ENCODE results near the gene ST6GALNAC5. TPM values are rescaled to one million over a fixed set of nuclear protein-coding genes. Genes with fewer than 3 reads are reported as not detected.

Gene ST6GALNAC5
- total and polyA plus RNA-seq, 10 of the 15 experiments (the other 5 are each of a cell fraction or from before 2014, with no cell fraction given) = under 0.01 to 1.8 (median 0.07) TPM; not detected in 6

DNA sequence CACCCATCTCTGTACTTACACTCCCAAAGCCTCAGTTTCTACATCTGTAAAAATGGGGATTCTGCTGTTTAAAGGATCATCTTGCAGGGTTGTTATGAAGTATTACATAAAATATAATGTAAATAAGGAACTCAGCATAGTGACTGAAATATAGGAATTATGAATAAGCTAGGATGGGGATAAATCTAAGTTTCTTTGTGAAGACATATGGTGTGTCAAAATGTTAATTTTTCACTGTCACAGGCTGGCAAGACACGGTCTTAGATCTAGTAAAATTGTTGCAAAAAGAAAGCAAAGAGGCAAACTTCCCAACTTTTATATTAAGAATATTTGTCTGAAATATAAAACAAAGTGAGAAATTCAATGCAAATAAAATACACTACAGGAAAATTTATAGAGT lies 42.0 kb downstream of the ST6GALNAC5 start:
- intact Hi-C loops (cut with micrococcal nuclease; ENCODE audit: unreplicated experiment) = no loop called here
- WGBS (ENCODE audit: insufficient coverage, insufficient replicate concordance, low lambda C conversion rate, missing lambda C conversion rate) = 3% methylated on average over 1 of the region's 1 CpG
- H3K4me2 ChIP-seq (ENCODE audit: control insufficient read depth, insufficient read depth) = no peak overlapping the region

DNA sequence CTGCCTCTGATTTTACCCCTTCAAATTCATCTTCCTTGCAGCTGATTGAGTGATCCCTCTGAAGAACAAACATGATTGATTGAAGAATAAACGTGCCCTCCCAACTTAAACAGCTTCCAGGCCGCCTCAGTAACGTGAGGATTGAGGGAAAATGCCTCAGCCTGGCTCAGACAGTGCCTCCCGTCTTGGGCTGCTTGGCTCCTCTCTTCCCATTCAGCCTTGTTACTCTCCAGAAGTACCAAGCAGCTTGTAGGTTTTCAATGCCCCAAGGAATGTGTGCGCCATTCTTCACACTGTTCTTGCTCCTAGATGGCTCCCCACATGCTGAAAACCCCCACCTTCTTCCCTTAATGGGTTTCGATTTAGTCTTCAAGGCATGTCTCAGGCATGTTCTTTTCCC lies 51.8 kb downstream of the ST6GALNAC5 start:
- SMC1A ChIA-PET (ENCODE audit: uncharacterized antibody, unreplicated experiment) = interaction anchor here (0.6 to 6.7 kb wide), 14 partner anchors 10 to 134 kb away, joined by 3 to 75 read pairs (median 4); no protein-coding TSS in a partner anchor
- H4K20me1 ChIP-seq (ENCODE audit: control insufficient read depth, insufficient read depth) = no peaks in the 10 kb centered on the region
- no peak overlapping the region for H3K4me3 ChIP-seq
- H3K4me1 ChIP-seq (ENCODE audit: control insufficient read depth, insufficient read depth, low read length) = no peaks in the 10 kb centered on the region
- ATAC-seq (peak; percentile 10; the same call in 1 of the 3 replicates), DNase-seq (ENCODE audit: low read depth, low spot score) (no peak), FAIRE-seq (no peak)
- H3K4me2 ChIP-seq (ENCODE audit: control insufficient read depth, insufficient read depth) = no peak overlapping the region
- 23% methylated on average over 6 of the region's 6 CpGs for WGBS (ENCODE audit: insufficient coverage, insufficient replicate concordance, low lambda C conversion rate, missing lambda C conversion rate)
- RAD21 ChIA-PET (ENCODE audit: unreplicated experiment) = interaction anchor here (0.8 to 4.8 kb wide), 4 partner anchors 17 to 47 kb away, joined by 3 to 46 read pairs (median 8); no protein-coding TSS in a partner anchor
- no TSS peak for BruUV-seq (replicated peaks)
- no peaks in the 10 kb centered on the region for H3K27me3 ChIP-seq (replicated peaks in 1 of 2; ENCODE audit: control insufficient read depth in 2 of 2, insufficient read depth in 2 of 2, low read length in 1 of 2)
- in situ Hi-C loops (cut with MboI) = no loop called here
- no peaks in the 10 kb centered on the region for H3K9me3 ChIP-seq (replicated peaks; ENCODE audit: control insufficient read depth, insufficient read depth, low read length)
- H3K27ac ChIP-seq (ENCODE audit: control insufficient read depth, insufficient read depth) = no peak overlapping the region
- no peak overlapping the region for H2AFZ ChIP-seq (ENCODE audit: control insufficient read depth, low read depth, low read length)
- no peaks in the 10 kb centered on the region for H3K36me3 ChIP-seq (ENCODE audit: control insufficient read depth in 2 of 2, insufficient read depth in 2 of 2, low read length in 1 of 2)
- intact Hi-C loops (cut with micrococcal nuclease; ENCODE audit: unreplicated experiment) = no loop called here
- H3K79me2 ChIP-seq (ENCODE audit: control insufficient read depth, insufficient read depth, low read length) = no peaks in the 10 kb centered on the region
- TF ChIP-seq NKRF (conservative IDR thresholded peaks at IDR 0.05) (no peak), ZNF274 (IDR thresholded peaks at IDR 0.05; ENCODE audit: insufficient read depth, insufficient read length) (no peak), NR2F1 (conservative IDR thresholded peaks at IDR 0.05) (no peak), LARP7 (IDR thresholded peaks at IDR 0.05) (0 out of 2 replicates have a peak, but pooled peaks have one; percentile 16), IKZF2 (IDR thresholded peaks at IDR 0.05) (0 out of 4 replicates have a peak, but pooled peaks of 1 of the 2 experiments have one; percentile 13), RAD21 (IDR thresholded peaks at IDR 0.05; ENCODE audit: insufficient read depth, low read depth, low read length) (no peak), IKZF1 (conservative IDR thresholded peaks at IDR 0.05) (0 out of 2 replicates have a peak, but pooled peaks have one; percentile 18), MYC (IDR thresholded peaks at IDR 0.05; ENCODE audit: insufficient read depth, insufficient read length, insufficient replicate concordance, low read length, severe bottlenecking) (no peak)
- CTCF ChIA-PET = interaction anchor here (1.0 to 2.1 kb wide), 4 partner anchors 9 to 47 kb away, joined by 3 to 6 read pairs (median 3); no protein-coding TSS in a partner anchor
- no peak overlapping the region for H3K9ac ChIP-seq (ENCODE audit: control insufficient read depth, insufficient read depth, low read length)
- POLR2A ChIA-PET = interaction anchor here (0.8 to 1.8 kb wide), 6 partner anchors 9 to 34 kb away, joined by 3 to 5 read pairs (median 4); no protein-coding TSS in a partner anchor

More for the DNA sequence above, 42.0 kb downstream of the ST6GALNAC5 start:
- BruUV-seq (replicated peaks) = no TSS peak
- in situ Hi-C loops (cut with MboI) = no loop called here
- ChIA-PET CTCF (interaction anchor here (1.3 kb wide), 1 partner anchor 29 kb away, joined by 3 read pairs; no protein-coding TSS in a partner anchor), RAD21 (ENCODE audit: unreplicated experiment) (interaction anchor here (1.4 kb wide), 1 partner anchor 29 kb away, joined by 5 read pairs; no protein-coding TSS in a partner anchor), SMC1A (ENCODE audit: uncharacterized antibody, unreplicated experiment) (interaction anchor here (0.9 to 1.5 kb wide), 3 partner anchors 9 to 37 kb away, joined by 3 read pairs; no protein-coding TSS in a partner anchor), POLR2A (no interaction called here)
- Histone ChIP-seq H3K36me3 (ENCODE audit: control insufficient read depth in 2 of 2, insufficient read depth in 2 of 2, low read length in 1 of 2) (no peaks in the 10 kb centered on the region), H3K27me3 (replicated peaks in 1 of 2; ENCODE audit: control insufficient read depth in 2 of 2, insufficient read depth in 2 of 2, low read length in 1 of 2) (no peaks in the 10 kb centered on the region; a peak in 1 of 4 replicates), H2AFZ (ENCODE audit: control insufficient read depth, low read depth, low read length) (no peak overlapping the region), H3K4me3 (no peak overlapping the region), H3K9ac (ENCODE audit: control insufficient read depth, insufficient read depth, low read length) (no peak overlapping the region), H3K79me2 (ENCODE audit: control insufficient read depth, insufficient read depth, low read length) (no peaks in the 10 kb centered on the region), H3K9me3 (replicated peaks; ENCODE audit: control insufficient read depth, insufficient read depth, low read length) (no peaks in the 10 kb centered on the region), H4K20me1 (ENCODE audit: control insufficient read depth, insufficient read depth) (no peaks in the 10 kb centered on the region), H3K4me1 (ENCODE audit: control insufficient read depth, insufficient read depth, low read length) (no peaks in the 10 kb centered on the region), H3K27ac (ENCODE audit: control insufficient read depth, insufficient read depth) (no peak overlapping the region)
- FAIRE-seq = no peak
- no peak for DNase-seq (ENCODE audit: low read depth, low spot score)
- TF ChIP-seq ETV6 (conservative IDR thresholded peaks at IDR 0.05 in 1 of 2, IDR thresholded peaks at IDR 0.05 in 1 of 2; ENCODE audit: borderline replicate concordance in 1 of 2, low read depth in 1 of 2) (no peak), PAX5 (IDR thresholded peaks at IDR 0.05; ENCODE audit: borderline replicate concordance, low read depth, low read length) (no peak), YY1 (IDR thresholded peaks at IDR 0.05; ENCODE audit: low read depth, low read length) (no peak), TCF12 (IDR thresholded peaks at IDR 0.05; ENCODE audit: low read depth, low read length) (no peak), SPI1 (IDR thresholded peaks at IDR 0.05; ENCODE audit: borderline replicate concordance, insufficient read depth, low read depth, low read length) (no peak), RUNX3 (IDR thresholded peaks at IDR 0.05; ENCODE audit: low read length) (no peak), SP1 (IDR thresholded peaks at IDR 0.05; ENCODE audit: low read depth, low read length) (no peak), TCF3 (IDR thresholded peaks at IDR 0.05; ENCODE audit: borderline replicate concordance, insufficient read depth, low read depth, low read length) (no peak)
- ATAC-seq = no peak
